Caco-2 (cell line): ENCODE results near the gene SLC38A7. TPM values are rescaled to one million over a fixed set of nuclear protein-coding genes. Genes with fewer than 3 reads are reported as not detected.

Experiments
- BruUV-seq: library from RNA; stranded (reverse); fragments of 400-500 nt; replicated peaks from 2 replicates; lab custom pipeline; 2021; lab: Mats Ljungman, UMichigan
- CTCF ChIA-PET: fragments of 300-600 bp; sonication (Branson Sonifier 250); formaldehyde crosslinking; loops from one replicate; lab custom pipeline; 2022; ENCODE audit warnings: antibody characterized with exemption; lab: Charles Lee
- POLR2A ChIA-PET: fragments of 300-600 bp; sonication (Branson Sonifier 250); formaldehyde crosslinking; loops from one replicate; lab custom pipeline; 2022; ENCODE audit warnings: antibody characterized with exemption; lab: Charles Lee
- DNase-seq, 2 experiments: peaks; one replicate each; pipeline versions ENCODE4 v3.0.0 to v3.0.0-alpha.2; 2020 to 2022
- H3K27me3 ChIP-seq: replicated peaks from 2 replicates; pipeline ENCODE4 v1.6.0; 2011; ENCODE audit warnings: low read length; ENCODE audit not compliant: control insufficient read depth, insufficient read depth
- H3K36me3 ChIP-seq: 2 replicates; pipeline ENCODE4 v1.5.1; 2011; ENCODE audit warnings: low read length; ENCODE audit not compliant: control insufficient read depth, insufficient read depth
- H3K4me1 ChIP-seq: fragments of 250-450 bp; sonication (Bioruptor Pico); 2 replicates; pipeline ENCODE4 v1.5.1; 2020; ENCODE audit warnings: mild to moderate bottlenecking
- H3K4me3 ChIP-seq: 2 replicates; pipeline ENCODE4 v1.5.1; 2011; ENCODE audit warnings: low read depth, mild to moderate bottlenecking, control low read depth, low read length
- H3K9me3 ChIP-seq: fragments of 250-450 bp; sonication (Bioruptor Pico); 2 replicates; pipeline ENCODE4 v1.5.1; 2020; ENCODE audit warnings: mild to moderate bottlenecking, moderate library complexity
- H3K27ac Mint-ChIP-seq: one replicate; pipeline ENCODE4 v1.8.0; 2022; ENCODE audit warnings: mixed read lengths; ENCODE audit not compliant: unreplicated experiment
- H3K27me3 Mint-ChIP-seq: one replicate; pipeline ENCODE4 v1.8.0; 2022; ENCODE audit warnings: mixed read lengths; ENCODE audit not compliant: insufficient read depth, unreplicated experiment
- H3K36me3 Mint-ChIP-seq: one replicate; pipeline ENCODE4 v1.8.0; 2022; ENCODE audit warnings: mild to moderate bottlenecking, mixed read lengths; ENCODE audit not compliant: insufficient read depth, unreplicated experiment
- H3K4me1 Mint-ChIP-seq: one replicate; pipeline ENCODE4 v1.8.0; 2022; ENCODE audit warnings: low read depth, mixed read lengths; ENCODE audit not compliant: unreplicated experiment
- H3K4me3 Mint-ChIP-seq: one replicate; pipeline ENCODE4 v1.8.0; 2022; ENCODE audit warnings: mild to moderate bottlenecking, moderate library complexity, mixed read lengths; ENCODE audit not compliant: unreplicated experiment
- H3K9me3 Mint-ChIP-seq: one replicate; pipeline ENCODE4 v1.8.0; 2022; ENCODE audit warnings: mixed read lengths; ENCODE audit not compliant: unreplicated experiment
- CTCF ChIP-seq, 2 experiments: fragments of 200-600 bp in 1 of 2; IDR thresholded peaks; 1 replicate in 1 of 2; 2 replicates in 1 of 2; pipeline versions ENCODE4 v1.5.1 to v1.8.0; 2011 to 2022; ENCODE audit warnings: antibody characterized with exemption in 1 of 2, control low read depth in 1 of 2, inconsistent platforms in 1 of 2, low read depth in 1 of 2, low read length in 1 of 2, mild to moderate bottlenecking in 1 of 2, moderate library complexity in 1 of 2; ENCODE audit not compliant: insufficient read depth in 1 of 2, severe bottlenecking in 1 of 2, unreplicated experiment in 1 of 2
- intact Hi-C: fragments of 100-400 bp; cut with micrococcal nuclease; formaldehyde crosslinking; loops from one replicate; pipeline ENCODE4 v1.10.0; 2022; ENCODE audit not compliant: unreplicated experiment
- total RNA-seq: library from RNA; stranded (reverse); gene quantifications from 2 replicates; pipeline ENCODE4 v1.2.3, GENCODE V29; 2022

Gene SLC38A7
- total RNA-seq, 1 experiment from 2014 or later: 24.1 TPM

GRCh38 chr16:58685084-58685449 is 497 bp upstream of the SLC38A7 start:
- peak overlapping the region; percentile 84 for H3K27ac Mint-ChIP-seq
- POLR2A ChIA-PET: interaction anchor here (0.6 kb wide), 1 partner anchor 40 kb away, joined by 3 read pairs; no protein-coding TSS in a partner anchor
- intact Hi-C loops: loop anchor here (2.0 kb wide), 2 partner anchors 24 to 50 kb away; partner anchors contain the start of gene GOT2

GRCh38 chr16:58684001-58684353 is 593 bp downstream of the SLC38A7 start:
- Mint-ChIP-seq H3K27me3 (no peaks in the 10 kb centered on the region), H3K36me3 (no peaks in the 10 kb centered on the region), H3K4me3 (peak overlapping the region; percentile 81), H3K4me1 (peaks cover 7% of the 10 kb centered on the region), H3K9me3 (no peaks in the 10 kb centered on the region), H3K27ac (peak overlapping the region; percentile 84)
- H3K36me3 ChIP-seq: no peaks in the 10 kb centered on the region; the same call in 1 of the 2 replicates
- H3K9me3 ChIP-seq: no peaks in the 10 kb centered on the region
- peaks cover 9% of the 10 kb centered on the region for H3K4me1 ChIP-seq
- DNase-seq: no peak
- intact Hi-C loops: loop anchor here (2.0 kb wide), 2 partner anchors 23 to 51 kb away; partner anchors contain the start of gene GOT2
- ChIA-PET CTCF (interaction anchor here (1.2 to 1.9 kb wide), 4 partner anchors 23 to 196 kb away, joined by 3 to 27 read pairs (median 7); no protein-coding TSS in a partner anchor), POLR2A (interaction anchor here (0.5 kb wide), 1 partner anchor 276 kb away, joined by 7 read pairs; no protein-coding TSS in a partner anchor)
- H3K4me3 ChIP-seq: peak overlapping the region; percentile 89
- TF ChIP-seq CTCF (IDR thresholded peaks at IDR 0.05; ENCODE audit: insufficient read depth in 1 of 2, low read depth in 1 of 2, low read length in 1 of 2, severe bottlenecking in 1 of 2, unreplicated experiment in 1 of 2): no peak
- no peaks in the 10 kb centered on the region for H3K27me3 ChIP-seq
- no TSS peak for BruUV-seq

More at GRCh38 chr16:58685084-58685449, 497 bp upstream of the SLC38A7 start:
- peaks cover 4% of the 10 kb centered on the region for H3K27me3 Mint-ChIP-seq
- Histone ChIP-seq H3K9me3 (no peaks in the 10 kb centered on the region), H3K4me1 (peaks cover 9% of the 10 kb centered on the region), H3K36me3 (no peaks in the 10 kb centered on the region; the same call in 1 of the 2 replicates), H3K27me3 (no peaks in the 10 kb centered on the region), H3K4me3 (peak overlapping the region; percentile 89)
- no peaks in the 10 kb centered on the region for H3K9me3 Mint-ChIP-seq
- H3K4me3 Mint-ChIP-seq: peak overlapping the region; percentile 81
- no peaks in the 10 kb centered on the region for H3K36me3 Mint-ChIP-seq
- no TSS peak for BruUV-seq
- CTCF ChIA-PET: interaction anchor here (0.6 to 1.9 kb wide), 5 partner anchors 24 to 197 kb away, joined by 3 to 27 read pairs (median 4); no protein-coding TSS in a partner anchor
- H3K4me1 Mint-ChIP-seq: peaks cover 7% of the 10 kb centered on the region
- TF ChIP-seq CTCF (IDR thresholded peaks at IDR 0.05; ENCODE audit: insufficient read depth in 1 of 2, low read depth in 1 of 2, low read length in 1 of 2, severe bottlenecking in 1 of 2, unreplicated experiment in 1 of 2): no peak
- DNase-seq: no peak

GRCh38 chr16:58679763-58680162 is 4.8 kb downstream of the SLC38A7 start:
- Histone ChIP-seq H3K4me1 (peaks cover 6% of the 10 kb centered on the region), H3K36me3 (no peaks in the 10 kb centered on the region; the same call in none of the 2 replicates), H3K4me3 (no peak overlapping the region), H3K9me3 (no peaks in the 10 kb centered on the region), H3K27me3 (no peaks in the 10 kb centered on the region)
- Mint-ChIP-seq H3K4me3 (no peak overlapping the region), H3K27me3 (no peaks in the 10 kb centered on the region), H3K9me3 (no peaks in the 10 kb centered on the region), H3K36me3 (peaks cover 10% of the 10 kb centered on the region), H3K27ac (no peak overlapping the region), H3K4me1 (peaks cover 7% of the 10 kb centered on the region)
- no peak for DNase-seq
- CTCF ChIA-PET: no interaction called here
- TF ChIP-seq CTCF (IDR thresholded peaks at IDR 0.05; ENCODE audit: insufficient read depth in 1 of 2, low read depth in 1 of 2, low read length in 1 of 2, severe bottlenecking in 1 of 2, unreplicated experiment in 1 of 2): no peak
- no TSS peak for BruUV-seq
- POLR2A ChIA-PET: no interaction called here
- intact Hi-C loops: no loop called here
